Parathyroid adenoma (tissue), 2 donors: ENCODE results near the gene USP3.

Experiments
- H2AFZ ChIP-seq: fragments of 300-600 bp; sonication (generic); one replicate; pipeline ENCODE4 v1.7.0; 2017; ENCODE audit warnings: antibody characterized with exemption, mild to moderate bottlenecking
- H3K27ac ChIP-seq: fragments of 300-600 bp; sonication (generic); one replicate; pipeline ENCODE4 v1.7.0; 2017
- H3K27me3 ChIP-seq: fragments of 300-600 bp; sonication (generic); one replicate; pipeline ENCODE4 v1.7.0; 2017; ENCODE audit warnings: low read length; ENCODE audit not compliant: control insufficient read depth, insufficient read depth
- H3K36me3 ChIP-seq: fragments of 300-600 bp; sonication (generic); one replicate; pipeline ENCODE4 v1.7.0; 2017; ENCODE audit warnings: low read length; ENCODE audit not compliant: control insufficient read depth, insufficient read depth
- H3K4me1 ChIP-seq: fragments of 300-600 bp; sonication (generic); one replicate; pipeline ENCODE4 v1.7.0; 2017; ENCODE audit warnings: control low read depth
- H3K4me2 ChIP-seq: fragments of 300-600 bp; sonication (generic); one replicate; pipeline ENCODE4 v1.7.0; 2017; ENCODE audit warnings: low read length
- H3K4me3 ChIP-seq: fragments of 300-600 bp; sonication (generic); one replicate; pipeline ENCODE4 v1.7.0; 2017; ENCODE audit warnings: low read depth, low read length
- H3K79me2 ChIP-seq: fragments of 300-600 bp; sonication (generic); one replicate; pipeline ENCODE4 v1.7.0; 2017; ENCODE audit warnings: control low read depth
- H3K9ac ChIP-seq: fragments of 300-600 bp; sonication (generic); one replicate; pipeline ENCODE4 v1.7.0; 2017; ENCODE audit warnings: mild to moderate bottlenecking
- H3K9me3 ChIP-seq: fragments of 300-600 bp; sonication (generic); one replicate; pipeline ENCODE4 v1.7.0; 2017; ENCODE audit warnings: low read length; ENCODE audit not compliant: control insufficient read depth
- TF ChIP-seq, protein P1 (sequence below): fragments of 300-600 bp; sonication (generic); IDR thresholded peaks from one replicate; pipeline ENCODE4 v1.7.0; 2017; ENCODE audit warnings: antibody characterized with exemption, mild to moderate bottlenecking
- donor health status: primary hyperparathyroidism.

The USP3 gene

GRCh38 chr15:63544258-63545026 lies 40.0 kb downstream of the USP3 start:
- Histone ChIP-seq H3K9ac (no peak overlapping the region), H3K27ac (no peak overlapping the region), H2AFZ (no peak overlapping the region), H3K79me2 (no peaks in the 10 kb centered on the region), H3K4me1 (no peaks in the 10 kb centered on the region), H3K4me2 (no peak overlapping the region), H3K4me3 (no peak overlapping the region), H3K27me3 (no peaks in the 10 kb centered on the region), H3K9me3 (no peaks in the 10 kb centered on the region), H3K36me3 (no peaks in the 10 kb centered on the region)
- TF ChIP-seq, protein P1, sequence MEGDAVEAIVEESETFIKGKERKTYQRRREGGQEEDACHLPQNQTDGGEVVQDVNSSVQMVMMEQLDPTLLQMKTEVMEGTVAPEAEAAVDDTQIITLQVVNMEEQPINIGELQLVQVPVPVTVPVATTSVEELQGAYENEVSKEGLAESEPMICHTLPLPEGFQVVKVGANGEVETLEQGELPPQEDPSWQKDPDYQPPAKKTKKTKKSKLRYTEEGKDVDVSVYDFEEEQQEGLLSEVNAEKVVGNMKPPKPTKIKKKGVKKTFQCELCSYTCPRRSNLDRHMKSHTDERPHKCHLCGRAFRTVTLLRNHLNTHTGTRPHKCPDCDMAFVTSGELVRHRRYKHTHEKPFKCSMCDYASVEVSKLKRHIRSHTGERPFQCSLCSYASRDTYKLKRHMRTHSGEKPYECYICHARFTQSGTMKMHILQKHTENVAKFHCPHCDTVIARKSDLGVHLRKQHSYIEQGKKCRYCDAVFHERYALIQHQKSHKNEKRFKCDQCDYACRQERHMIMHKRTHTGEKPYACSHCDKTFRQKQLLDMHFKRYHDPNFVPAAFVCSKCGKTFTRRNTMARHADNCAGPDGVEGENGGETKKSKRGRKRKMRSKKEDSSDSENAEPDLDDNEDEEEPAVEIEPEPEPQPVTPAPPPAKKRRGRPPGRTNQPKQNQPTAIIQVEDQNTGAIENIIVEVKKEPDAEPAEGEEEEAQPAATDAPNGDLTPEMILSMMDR: no peak

GRCh38 chr15:63545520-63545919 lies 41.1 kb downstream of the USP3 start:
- H3K27me3 ChIP-seq: no peaks in the 10 kb centered on the region
- H2AFZ ChIP-seq: no peak overlapping the region
- no peak overlapping the region for H3K4me2 ChIP-seq
- TF ChIP-seq, protein P1: no peak
- H3K79me2 ChIP-seq: no peaks in the 10 kb centered on the region
- no peaks in the 10 kb centered on the region for H3K4me1 ChIP-seq
- no peaks in the 10 kb centered on the region for H3K9me3 ChIP-seq
- H3K27ac ChIP-seq: no peak overlapping the region
- H3K4me3 ChIP-seq: no peak overlapping the region
- H3K36me3 ChIP-seq: no peaks in the 10 kb centered on the region
- no peak overlapping the region for H3K9ac ChIP-seq

DNA sequence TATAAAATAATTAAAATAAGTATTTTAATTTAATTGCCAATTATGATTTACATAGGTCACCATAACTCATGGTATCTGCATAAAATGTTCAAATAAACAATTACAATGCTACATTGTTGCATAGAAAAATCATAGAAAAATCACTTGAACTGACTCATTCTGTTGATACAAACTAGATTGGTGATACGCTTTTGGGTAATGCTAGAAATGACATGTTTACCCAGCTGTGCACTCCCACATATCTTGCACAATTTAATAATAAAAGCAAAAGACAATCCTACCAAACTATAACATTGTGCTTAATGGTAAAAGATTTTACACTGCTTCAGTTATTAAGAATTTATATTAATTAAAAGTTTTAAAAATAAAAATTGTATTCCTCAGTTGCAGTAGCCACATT lies 47.0 kb downstream of the USP3 start:
- H3K27ac ChIP-seq: no peak overlapping the region
- H3K4me1 ChIP-seq: no peaks in the 10 kb centered on the region
- H3K4me2 ChIP-seq: no peak overlapping the region

GRCh38 chr15:63553388-63553791 lies 49.0 kb downstream of the USP3 start:
- no peak overlapping the region for H3K27ac ChIP-seq
- no peak overlapping the region for H3K4me3 ChIP-seq
- H3K27me3 ChIP-seq: no peaks in the 10 kb centered on the region
- no peaks in the 10 kb centered on the region for H3K79me2 ChIP-seq
- no peaks in the 10 kb centered on the region for H3K9me3 ChIP-seq
- H3K36me3 ChIP-seq: no peaks in the 10 kb centered on the region
- no peaks in the 10 kb centered on the region for H3K4me1 ChIP-seq
- H3K4me2 ChIP-seq: no peak overlapping the region
- no peak overlapping the region for H2AFZ ChIP-seq
- TF ChIP-seq, protein P1: no peak
- no peak overlapping the region for H3K9ac ChIP-seq

More for the DNA sequence above, 47.0 kb downstream of the USP3 start:
- no peaks in the 10 kb centered on the region for H3K27me3 ChIP-seq
- no peaks in the 10 kb centered on the region for H3K36me3 ChIP-seq
- no peaks in the 10 kb centered on the region for H3K9me3 ChIP-seq
- TF ChIP-seq, protein P1: no peak
- no peak overlapping the region for H2AFZ ChIP-seq
- no peak overlapping the region for H3K9ac ChIP-seq
- no peaks in the 10 kb centered on the region for H3K79me2 ChIP-seq
- no peak overlapping the region for H3K4me3 ChIP-seq
